ENCODE results near the gene KIF16B.

DNA sequence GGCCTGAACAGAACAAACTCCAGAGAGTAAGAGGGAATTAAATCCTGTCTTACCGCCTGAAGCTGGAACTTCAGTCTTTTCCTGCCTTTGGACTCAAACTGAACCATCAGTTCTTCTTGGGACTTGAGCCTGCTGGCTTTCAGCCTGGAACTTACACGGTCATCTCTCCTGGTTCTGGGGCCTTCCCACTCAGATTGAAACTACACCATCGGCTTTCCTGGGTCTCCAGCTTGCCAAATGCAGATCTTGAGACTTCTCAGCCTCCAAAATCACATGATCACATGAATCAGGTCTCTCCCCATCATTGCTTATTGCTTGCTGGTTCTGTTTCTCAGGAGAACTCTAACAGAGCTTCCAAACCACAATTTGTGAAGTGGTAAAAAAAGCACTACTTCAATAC lies 276.3 kb downstream of the KIF16B start:
- TF ChIP-seq, protein P1, sequence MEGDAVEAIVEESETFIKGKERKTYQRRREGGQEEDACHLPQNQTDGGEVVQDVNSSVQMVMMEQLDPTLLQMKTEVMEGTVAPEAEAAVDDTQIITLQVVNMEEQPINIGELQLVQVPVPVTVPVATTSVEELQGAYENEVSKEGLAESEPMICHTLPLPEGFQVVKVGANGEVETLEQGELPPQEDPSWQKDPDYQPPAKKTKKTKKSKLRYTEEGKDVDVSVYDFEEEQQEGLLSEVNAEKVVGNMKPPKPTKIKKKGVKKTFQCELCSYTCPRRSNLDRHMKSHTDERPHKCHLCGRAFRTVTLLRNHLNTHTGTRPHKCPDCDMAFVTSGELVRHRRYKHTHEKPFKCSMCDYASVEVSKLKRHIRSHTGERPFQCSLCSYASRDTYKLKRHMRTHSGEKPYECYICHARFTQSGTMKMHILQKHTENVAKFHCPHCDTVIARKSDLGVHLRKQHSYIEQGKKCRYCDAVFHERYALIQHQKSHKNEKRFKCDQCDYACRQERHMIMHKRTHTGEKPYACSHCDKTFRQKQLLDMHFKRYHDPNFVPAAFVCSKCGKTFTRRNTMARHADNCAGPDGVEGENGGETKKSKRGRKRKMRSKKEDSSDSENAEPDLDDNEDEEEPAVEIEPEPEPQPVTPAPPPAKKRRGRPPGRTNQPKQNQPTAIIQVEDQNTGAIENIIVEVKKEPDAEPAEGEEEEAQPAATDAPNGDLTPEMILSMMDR (IDR thresholded peaks at IDR 0.05): no peak
- TF ChIP-seq POLR2AphosphoS5 (IDR thresholded peaks at IDR 0.05; ENCODE audit: low read depth, low read length) (no peak), TCF7L2 (IDR thresholded peaks at IDR 0.05; ENCODE audit: low read depth, low read length) (no peak), SIN3A (IDR thresholded peaks at IDR 0.05; ENCODE audit: borderline replicate concordance, insufficient read depth, low read depth, low read length) (no peak)
- TF ChIP-seq, protein P2, sequence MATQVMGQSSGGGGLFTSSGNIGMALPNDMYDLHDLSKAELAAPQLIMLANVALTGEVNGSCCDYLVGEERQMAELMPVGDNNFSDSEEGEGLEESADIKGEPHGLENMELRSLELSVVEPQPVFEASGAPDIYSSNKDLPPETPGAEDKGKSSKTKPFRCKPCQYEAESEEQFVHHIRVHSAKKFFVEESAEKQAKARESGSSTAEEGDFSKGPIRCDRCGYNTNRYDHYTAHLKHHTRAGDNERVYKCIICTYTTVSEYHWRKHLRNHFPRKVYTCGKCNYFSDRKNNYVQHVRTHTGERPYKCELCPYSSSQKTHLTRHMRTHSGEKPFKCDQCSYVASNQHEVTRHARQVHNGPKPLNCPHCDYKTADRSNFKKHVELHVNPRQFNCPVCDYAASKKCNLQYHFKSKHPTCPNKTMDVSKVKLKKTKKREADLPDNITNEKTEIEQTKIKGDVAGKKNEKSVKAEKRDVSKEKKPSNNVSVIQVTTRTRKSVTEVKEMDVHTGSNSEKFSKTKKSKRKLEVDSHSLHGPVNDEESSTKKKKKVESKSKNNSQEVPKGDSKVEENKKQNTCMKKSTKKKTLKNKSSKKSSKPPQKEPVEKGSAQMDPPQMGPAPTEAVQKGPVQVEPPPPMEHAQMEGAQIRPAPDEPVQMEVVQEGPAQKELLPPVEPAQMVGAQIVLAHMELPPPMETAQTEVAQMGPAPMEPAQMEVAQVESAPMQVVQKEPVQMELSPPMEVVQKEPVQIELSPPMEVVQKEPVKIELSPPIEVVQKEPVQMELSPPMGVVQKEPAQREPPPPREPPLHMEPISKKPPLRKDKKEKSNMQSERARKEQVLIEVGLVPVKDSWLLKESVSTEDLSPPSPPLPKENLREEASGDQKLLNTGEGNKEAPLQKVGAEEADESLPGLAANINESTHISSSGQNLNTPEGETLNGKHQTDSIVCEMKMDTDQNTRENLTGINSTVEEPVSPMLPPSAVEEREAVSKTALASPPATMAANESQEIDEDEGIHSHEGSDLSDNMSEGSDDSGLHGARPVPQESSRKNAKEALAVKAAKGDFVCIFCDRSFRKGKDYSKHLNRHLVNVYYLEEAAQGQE (IDR thresholded peaks at IDR 0.05; ENCODE audit: insufficient read depth in 1 of 2, low read depth in 2 of 2, low read length in 1 of 2): no peak
